22Rv1 (cell line): ENCODE data around the gene PAEP.

Experiments
- CTCF ChIP-seq: fragments of 450-650 bp; IDR thresholded peaks from 2 replicates; pipeline ENCODE4 v1.5.1; 2017; ENCODE audit warnings: mild to moderate bottlenecking
- ZFX ChIP-seq: fragments of 450-650 bp; IDR thresholded peaks from 2 replicates; pipeline ENCODE4 v1.6.1; 2017; ENCODE audit warnings: antibody characterized with exemption, borderline replicate concordance

- TF ChIP-seq CTCF: no peak
- TF ChIP-seq ZFX: no peak
These were observed 30.7 kb downstream of the PAEP start for GRCh38 chr9:135592331-135592590.
